ENCODE measurements around the gene HUS1. TPM values are rescaled to one million over a fixed set of nuclear protein-coding genes. Genes with fewer than 3 reads are reported as not detected.
A peak's percentile ranks its signal among the peaks of the same experiment; 100 is the strongest.

HUS1 gene
- total RNA-seq, 1 donor from 2014 or later, result 34.4 TPM

GRCh38 chr7:47950714-47951113 is 28.7 kb downstream of the HUS1 start:
- Histone ChIP-seq H3K27me3 (ENCODE audit: insufficient read depth, low read length) (no peaks in the 10 kb centered on the region), H4K20me1 (ENCODE audit: insufficient read depth, low read length) (no peaks in the 10 kb centered on the region), H2AFZ (ENCODE audit: low read depth, low read length) (no peak overlapping the region), H3K79me2 (ENCODE audit: insufficient read depth, low read length) (no peaks in the 10 kb centered on the region), H3K27ac (ENCODE audit: low read depth, low read length) (no peak overlapping the region), H3K4me2 (ENCODE audit: low read length) (no peak overlapping the region), H3K36me3 (ENCODE audit: insufficient read depth, low read length) (no peaks in the 10 kb centered on the region), H3K4me1 (ENCODE audit: insufficient read depth, low read length) (peaks cover 13% of the 10 kb centered on the region), H3K4me3 (ENCODE audit: insufficient read depth, low read depth, low read length) (no peak overlapping the region), H3K9ac (ENCODE audit: low read length) (no peak overlapping the region), H3K9me3 (ENCODE audit: insufficient read depth, low read depth, low read length) (no peaks in the 10 kb centered on the region)
- no peaks in the 10 kb centered on the region for H3K36me3 Mint-ChIP-seq (ENCODE audit: low read depth, unreplicated experiment)
- no peak for FAIRE-seq
- H3K27me3 Mint-ChIP-seq (ENCODE audit: low read depth, unreplicated experiment), result no peaks in the 10 kb centered on the region
- H3K4me3 Mint-ChIP-seq (ENCODE audit: unreplicated experiment), result no peak overlapping the region
- peaks cover 42% of the 10 kb centered on the region for H3K4me1 Mint-ChIP-seq (ENCODE audit: low read depth, unreplicated experiment)
- no peaks in the 10 kb centered on the region for H3K9me3 Mint-ChIP-seq (ENCODE audit: unreplicated experiment)
- TF ChIP-seq EZH2 (IDR thresholded peaks at IDR 0.05; ENCODE audit: insufficient read depth, low read length) (no peak), CTCF (IDR thresholded peaks at IDR 0.05; ENCODE audit: insufficient read depth, low read depth, low read length) (no peak)
- H3K27ac Mint-ChIP-seq (ENCODE audit: unreplicated experiment), result no peak overlapping the region
- no peak for DNase-seq (ENCODE audit: low read depth)

- Mint-ChIP-seq H3K27me3 (ENCODE audit: low read depth, unreplicated experiment) (no peaks in the 10 kb centered on the region), H3K4me1 (ENCODE audit: low read depth, unreplicated experiment) (peaks cover 39% of the 10 kb centered on the region), H3K36me3 (ENCODE audit: low read depth, unreplicated experiment) (no peaks in the 10 kb centered on the region), H3K9me3 (ENCODE audit: unreplicated experiment) (no peaks in the 10 kb centered on the region), H3K27ac (ENCODE audit: unreplicated experiment) (no peak overlapping the region), H3K4me3 (ENCODE audit: unreplicated experiment) (no peak overlapping the region)
- FAIRE-seq, result no peak
- peaks cover 10% of the 10 kb centered on the region for H3K4me1 ChIP-seq (ENCODE audit: insufficient read depth, low read length)
- no peak overlapping the region for H3K27ac ChIP-seq (ENCODE audit: low read depth, low read length)
- H3K9ac ChIP-seq (ENCODE audit: low read length), result no peak overlapping the region
- no peak overlapping the region for H3K4me2 ChIP-seq (ENCODE audit: low read length)
- no peaks in the 10 kb centered on the region for H3K36me3 ChIP-seq (ENCODE audit: insufficient read depth, low read length)
- no peak overlapping the region for H2AFZ ChIP-seq (ENCODE audit: low read depth, low read length)
- TF ChIP-seq CTCF (IDR thresholded peaks at IDR 0.05; ENCODE audit: insufficient read depth, low read depth, low read length) (no peak), EZH2 (IDR thresholded peaks at IDR 0.05; ENCODE audit: insufficient read depth, low read length) (no peak)
- H3K9me3 ChIP-seq (ENCODE audit: insufficient read depth, low read depth, low read length), result no peaks in the 10 kb centered on the region
- no peaks in the 10 kb centered on the region for H4K20me1 ChIP-seq (ENCODE audit: insufficient read depth, low read length)
- no peaks in the 10 kb centered on the region for H3K27me3 ChIP-seq (ENCODE audit: insufficient read depth, low read length)
- no peak for DNase-seq (ENCODE audit: low read depth)
- H3K79me2 ChIP-seq (ENCODE audit: insufficient read depth, low read length), result no peaks in the 10 kb centered on the region
- H3K4me3 ChIP-seq (ENCODE audit: insufficient read depth, low read depth, low read length), result no peak overlapping the region
Observed at GRCh38 chr7:47949703-47950102, 29.7 kb downstream of the HUS1 start.

- Mint-ChIP-seq H3K36me3 (ENCODE audit: low read depth, unreplicated experiment) (no peaks in the 10 kb centered on the region), H3K27me3 (ENCODE audit: low read depth, unreplicated experiment) (no peaks in the 10 kb centered on the region), H3K4me1 (ENCODE audit: low read depth, unreplicated experiment) (peaks cover 31% of the 10 kb centered on the region), H3K9me3 (ENCODE audit: unreplicated experiment) (no peaks in the 10 kb centered on the region), H3K4me3 (ENCODE audit: unreplicated experiment) (no peak within 1 kb of the TSS), H3K27ac (ENCODE audit: unreplicated experiment) (no peak within 1 kb of the TSS)
- no peak for TF ChIP-seq EZH2 (IDR thresholded peaks at IDR 0.05; ENCODE audit: insufficient read depth, low read length)
- TF ChIP-seq CTCF (IDR thresholded peaks at IDR 0.05; ENCODE audit: insufficient read depth, low read depth, low read length), result no peak
- peak; percentile 28 for DNase-seq (ENCODE audit: low read depth)
- Histone ChIP-seq H3K9ac (ENCODE audit: low read length) (no peak within 1 kb of the TSS), H3K36me3 (ENCODE audit: insufficient read depth, low read length) (no peaks in the 10 kb centered on the region), H3K27ac (ENCODE audit: low read depth, low read length) (no peak within 1 kb of the TSS), H3K4me1 (ENCODE audit: insufficient read depth, low read length) (no peaks in the 10 kb centered on the region), H3K79me2 (ENCODE audit: insufficient read depth, low read length) (no peaks in the 10 kb centered on the region), H3K4me3 (ENCODE audit: insufficient read depth, low read depth, low read length) (no peak within 1 kb of the TSS), H3K4me2 (ENCODE audit: low read length) (no peak within 1 kb of the TSS), H3K9me3 (ENCODE audit: insufficient read depth, low read depth, low read length) (no peaks in the 10 kb centered on the region), H2AFZ (ENCODE audit: low read depth, low read length) (no peak within 1 kb of the TSS), H3K27me3 (ENCODE audit: insufficient read depth, low read length) (no peaks in the 10 kb centered on the region), H4K20me1 (ENCODE audit: insufficient read depth, low read length) (no peaks in the 10 kb centered on the region)
- FAIRE-seq, result no peak
Observed at GRCh38 chr7:47948141-47948790, 31.1 kb downstream of the HUS1 start, which contains the start of gene PKD1L1. PKD1L1 (minus strand) TSS chr7:47948466; CDS start chr7:47948440, 26 bp downstream.

Data from astrocyte (in vitro differentiated cells and primary cell).